DOHH2 (cell line): Measurements from ENCODE around the gene CCZ1B.
"Not testable (repeated sequence)": the region's sequence is repeated elsewhere in the genome, so short reads cannot be mapped to it uniquely, and the experiment has no call there.

Source experiments
- H3F3A ChIP-seq: fragments of 200-600 bp; sonication (generic), shearing (Covaris generic); 2 replicates; pipeline ENCODE4 v1.6.0; 2016; ENCODE audit warnings: antibody characterized with exemption, mild to moderate bottlenecking; ENCODE audit not compliant: control insufficient read depth, insufficient read depth
- H3K27ac ChIP-seq: fragments of 200-600 bp; sonication (generic); 2 replicates; pipeline ENCODE4 v1.5.1; 2014; ENCODE audit warnings: low read depth, mild to moderate bottlenecking, low read length, moderate library complexity
- H3K27me3 ChIP-seq: fragments of 200-600 bp; sonication (generic); 2 replicates; pipeline ENCODE4 v1.6.1; 2014; ENCODE audit warnings: mild to moderate bottlenecking, low read length, mixed read lengths; ENCODE audit not compliant: control insufficient read depth
- H3K36me3 ChIP-seq: fragments of 200-600 bp; sonication (generic); 2 replicates; pipeline ENCODE4 v1.6.1; 2014; ENCODE audit warnings: mild to moderate bottlenecking, low read length, moderate library complexity, mixed read lengths; ENCODE audit not compliant: control insufficient read depth
- H3K4me1 ChIP-seq: fragments of 200-600 bp; sonication (generic); 2 replicates; pipeline ENCODE4 v1.6.1; 2014; ENCODE audit warnings: mild to moderate bottlenecking, low read length, mixed read lengths; ENCODE audit not compliant: control insufficient read depth
- H3K4me2 ChIP-seq: fragments of 200-600 bp; sonication (generic); 2 replicates; pipeline ENCODE4 v1.6.0; 2014; ENCODE audit warnings: mild to moderate bottlenecking, low read length, moderate library complexity
- H3K4me3 ChIP-seq: fragments of 200-600 bp; sonication (generic); 2 replicates; pipeline ENCODE4 v1.5.1; 2014; ENCODE audit warnings: mild to moderate bottlenecking, low read length, mixed read lengths
- H3K79me2 ChIP-seq: fragments of 200-600 bp; sonication (generic); 2 replicates; pipeline ENCODE4 v1.6.1; 2014; ENCODE audit warnings: mild to moderate bottlenecking, low read length, mixed read lengths; ENCODE audit not compliant: control insufficient read depth
- H3K9me2 ChIP-seq: fragments of 200-600 bp; sonication (generic); replicated peaks from 2 replicates; pipeline ENCODE4 v1.6.1; 2014; ENCODE audit warnings: mild to moderate bottlenecking, low read length, mixed read lengths; ENCODE audit not compliant: control insufficient read depth
- H3K9me3 ChIP-seq: fragments of 200-600 bp; sonication (generic); 2 replicates; pipeline ENCODE4 v1.6.1; 2014; ENCODE audit warnings: antibody characterized with exemption, low read length, mixed read lengths; ENCODE audit not compliant: control insufficient read depth, insufficient read depth
- H4K20me1 ChIP-seq: fragments of 200-600 bp; sonication (generic); 2 replicates; pipeline ENCODE4 v1.6.0; 2014; ENCODE audit warnings: low read depth, mild to moderate bottlenecking, antibody characterized with exemption, low read length, moderate library complexity; ENCODE audit not compliant: control insufficient read depth, insufficient read depth
- EZH2phosphoT487 ChIP-seq: fragments of 200-600 bp; sonication (generic); IDR thresholded peaks from 2 replicates; pipeline ENCODE4 v1.6.1; 2017; ENCODE audit warnings: borderline replicate concordance, mild to moderate bottlenecking, antibody characterized with exemption, low read length, moderate library complexity, mixed read lengths
- TF ChIP-seq, protein P1 (sequence below): fragments of 200-600 bp; sonication (generic); IDR thresholded peaks from one replicate; pipeline ENCODE4 v1.5.1; 2014; ENCODE audit warnings: antibody characterized with exemption, mild to moderate bottlenecking, low read depth, low read length; ENCODE audit not compliant: poor library complexity, severe bottlenecking

The CCZ1B gene

DNA sequence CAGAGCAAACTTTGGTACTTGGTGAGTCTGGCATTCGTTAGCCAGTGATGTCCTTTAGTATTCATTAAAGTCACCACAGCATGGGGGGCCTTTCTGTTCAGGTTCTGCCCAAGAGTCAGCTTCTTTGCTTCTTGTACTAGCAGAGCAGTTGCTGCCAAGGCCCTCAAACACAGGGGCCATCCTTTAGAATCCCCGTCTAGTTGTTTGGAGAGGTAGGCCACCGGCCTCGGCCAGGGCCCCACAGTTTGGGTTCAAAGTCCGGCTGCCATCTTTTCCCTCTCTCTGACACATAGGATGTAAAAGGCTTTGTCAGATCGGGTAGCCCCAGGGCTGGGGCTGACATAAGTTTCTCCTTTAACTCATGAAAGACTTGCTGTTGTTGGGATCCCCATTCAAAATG lies 17.6 kb upstream of the CCZ1B start:
- H3K79me2 ChIP-seq, H3K4me2 ChIP-seq, H3K4me1 ChIP-seq, H3F3A ChIP-seq, H3K27ac ChIP-seq, H4K20me1 ChIP-seq, H3K9me2 ChIP-seq, H3K4me3 ChIP-seq, H3K9me3 ChIP-seq, H3K36me3 ChIP-seq, H3K27me3 ChIP-seq: not testable (repeated sequence)

DNA sequence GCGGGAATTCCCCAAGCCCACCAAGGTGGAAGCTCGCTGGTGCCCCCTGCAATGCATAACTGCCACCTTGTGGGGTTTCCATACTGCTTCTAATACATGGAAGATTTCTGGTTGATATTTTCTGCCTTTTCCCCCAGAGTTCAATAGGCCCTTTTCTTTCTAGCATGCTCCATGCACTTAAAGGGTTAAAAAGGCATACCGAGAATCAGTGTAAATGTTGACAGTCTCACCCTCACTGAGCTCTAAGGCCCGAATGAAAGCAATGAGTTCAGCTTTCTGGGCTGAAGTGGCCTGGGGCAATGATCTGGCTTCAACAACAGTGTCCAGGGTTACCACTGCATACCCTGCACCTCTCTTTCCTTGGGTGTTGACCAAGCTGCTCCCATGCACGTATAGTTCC lies 17.0 kb upstream of the CCZ1B start:
- not testable (repeated sequence) for H3K27ac ChIP-seq, H3K9me3 ChIP-seq, H3K4me1 ChIP-seq, H3K79me2 ChIP-seq, H3K27me3 ChIP-seq, H3K9me2 ChIP-seq, H3F3A ChIP-seq, H3K4me2 ChIP-seq, H3K36me3 ChIP-seq, H4K20me1 ChIP-seq, H3K4me3 ChIP-seq

DNA sequence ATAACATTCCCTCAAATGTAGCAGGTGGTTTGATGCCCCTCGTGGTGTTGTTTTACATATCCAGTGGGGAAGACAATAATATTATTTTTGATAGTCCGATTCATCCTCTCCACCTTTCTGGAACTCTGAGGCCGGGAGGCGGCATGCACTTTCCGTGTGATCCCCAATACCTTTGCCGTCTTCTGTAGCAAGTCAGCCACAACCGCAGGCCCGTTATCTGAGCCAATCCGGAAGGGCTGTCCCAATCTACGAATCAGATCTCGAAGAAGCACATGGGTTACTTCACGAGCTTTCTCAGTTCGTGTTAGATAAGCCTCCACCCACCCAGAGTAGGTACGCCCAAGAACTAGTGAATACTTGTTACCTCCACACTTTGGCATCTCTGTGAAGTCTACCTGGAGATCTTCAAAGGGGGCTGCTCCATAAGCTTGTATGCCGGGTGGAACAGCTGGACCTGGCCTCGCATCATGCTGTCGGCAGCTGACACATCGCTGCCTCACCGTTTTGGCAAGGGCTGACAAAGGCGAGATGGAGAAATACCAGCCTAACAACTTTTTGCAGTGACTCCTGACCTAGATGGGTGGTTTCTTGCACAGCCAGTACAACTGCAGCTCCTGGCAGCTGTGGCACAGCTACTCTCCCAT lies 16.3 kb upstream of the CCZ1B start:
- H3K27ac ChIP-seq: not testable (repeated sequence)

DNA sequence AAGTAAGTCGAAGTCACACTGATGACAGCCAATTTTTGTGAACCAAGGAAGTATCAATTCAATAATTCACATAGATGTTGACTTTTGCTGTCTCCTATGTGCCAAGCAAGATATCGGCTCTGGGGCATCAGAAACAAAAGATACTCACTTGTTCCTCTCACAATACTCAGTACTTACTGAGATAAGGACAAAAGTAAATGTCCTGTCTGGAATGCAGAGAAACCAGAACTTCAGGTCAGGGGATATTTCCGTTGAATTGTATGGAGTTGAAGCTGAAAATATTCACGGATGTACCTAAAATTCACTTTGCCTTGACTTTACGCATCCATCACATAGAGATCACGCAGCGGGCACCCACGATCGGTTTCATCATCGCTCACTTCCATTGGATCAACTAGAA lies 11.0 kb upstream of the CCZ1B start:
- not testable (repeated sequence) for H3F3A ChIP-seq, H3K4me3 ChIP-seq, H3K27ac ChIP-seq, H3K4me1 ChIP-seq, H4K20me1 ChIP-seq, H3K4me2 ChIP-seq, H3K36me3 ChIP-seq, H3K27me3 ChIP-seq, H3K79me2 ChIP-seq, H3K9me2 ChIP-seq, H3K9me3 ChIP-seq

More for the DNA sequence above, 16.3 kb upstream of the CCZ1B start:
- not testable (repeated sequence) for H3K36me3 ChIP-seq, H3K9me3 ChIP-seq, H3K4me1 ChIP-seq, H3K9me2 ChIP-seq, H4K20me1 ChIP-seq, H3K79me2 ChIP-seq, H3K4me2 ChIP-seq, H3K4me3 ChIP-seq, H3K27me3 ChIP-seq, H3F3A ChIP-seq

DNA sequence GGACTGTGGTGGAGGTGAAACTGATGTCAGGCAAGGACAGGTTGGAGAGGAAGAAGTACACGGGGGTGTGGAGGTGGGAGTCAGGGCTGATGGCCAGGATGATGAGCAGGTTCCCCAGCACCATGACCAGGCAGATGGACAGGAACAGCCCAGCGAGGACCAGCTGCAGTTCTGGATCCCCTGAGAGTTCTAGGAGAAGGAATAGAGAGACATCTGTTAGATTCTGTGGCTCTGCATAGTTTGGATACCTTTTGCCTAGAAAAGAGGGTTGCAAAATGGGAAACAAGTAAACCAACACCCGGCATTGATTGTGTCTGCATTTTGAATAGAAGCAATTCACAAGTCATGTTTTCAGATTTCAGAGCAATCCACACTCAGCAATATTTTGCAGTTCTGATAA lies 9.4 kb upstream of the CCZ1B start:
- H3K9me2 ChIP-seq, H3K27me3 ChIP-seq, H3K36me3 ChIP-seq, H3K79me2 ChIP-seq, H3K4me1 ChIP-seq, H3K27ac ChIP-seq, H3K4me3 ChIP-seq, H3K4me2 ChIP-seq, H3F3A ChIP-seq, H3K9me3 ChIP-seq, H4K20me1 ChIP-seq: not testable (repeated sequence)

DNA sequence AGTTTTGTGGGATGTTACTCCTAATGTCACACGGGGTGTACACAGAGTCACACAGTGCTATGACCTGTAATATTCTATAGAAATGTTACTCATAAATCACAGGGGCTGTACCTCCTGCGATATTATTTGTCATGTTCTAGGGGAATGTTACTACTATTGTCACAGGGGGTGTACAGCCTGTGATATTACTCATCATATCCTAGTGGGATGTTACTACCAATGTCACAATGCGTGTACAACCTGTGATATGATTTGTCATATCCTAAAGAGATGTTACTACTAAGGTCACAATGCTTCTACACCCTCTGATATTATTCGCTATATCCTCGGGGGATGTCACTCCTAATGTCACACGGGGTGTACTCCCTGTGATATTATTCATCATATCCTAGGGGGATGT lies 7.6 kb upstream of the CCZ1B start:
- H3K79me2 ChIP-seq: no peaks in the 10 kb centered on the region
- H4K20me1 ChIP-seq: no peaks in the 10 kb centered on the region
- H3K36me3 ChIP-seq: no peaks in the 10 kb centered on the region
- no peaks in the 10 kb centered on the region for H3F3A ChIP-seq
- H3K4me1 ChIP-seq: 0 out of 2 replicates have a peak, but pooled peaks cover 3% of the 10 kb centered on the region
- H3K27me3 ChIP-seq: peaks cover 10% of the 10 kb centered on the region; the same call in 1 of the 2 replicates
- TF ChIP-seq, protein P1, sequence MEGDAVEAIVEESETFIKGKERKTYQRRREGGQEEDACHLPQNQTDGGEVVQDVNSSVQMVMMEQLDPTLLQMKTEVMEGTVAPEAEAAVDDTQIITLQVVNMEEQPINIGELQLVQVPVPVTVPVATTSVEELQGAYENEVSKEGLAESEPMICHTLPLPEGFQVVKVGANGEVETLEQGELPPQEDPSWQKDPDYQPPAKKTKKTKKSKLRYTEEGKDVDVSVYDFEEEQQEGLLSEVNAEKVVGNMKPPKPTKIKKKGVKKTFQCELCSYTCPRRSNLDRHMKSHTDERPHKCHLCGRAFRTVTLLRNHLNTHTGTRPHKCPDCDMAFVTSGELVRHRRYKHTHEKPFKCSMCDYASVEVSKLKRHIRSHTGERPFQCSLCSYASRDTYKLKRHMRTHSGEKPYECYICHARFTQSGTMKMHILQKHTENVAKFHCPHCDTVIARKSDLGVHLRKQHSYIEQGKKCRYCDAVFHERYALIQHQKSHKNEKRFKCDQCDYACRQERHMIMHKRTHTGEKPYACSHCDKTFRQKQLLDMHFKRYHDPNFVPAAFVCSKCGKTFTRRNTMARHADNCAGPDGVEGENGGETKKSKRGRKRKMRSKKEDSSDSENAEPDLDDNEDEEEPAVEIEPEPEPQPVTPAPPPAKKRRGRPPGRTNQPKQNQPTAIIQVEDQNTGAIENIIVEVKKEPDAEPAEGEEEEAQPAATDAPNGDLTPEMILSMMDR: no peak
- TF ChIP-seq EZH2phosphoT487: no peak
- H3K27ac ChIP-seq: no peak overlapping the region
- H3K4me2 ChIP-seq: no peak overlapping the region
- no peak overlapping the region for H3K4me3 ChIP-seq
- no peaks in the 10 kb centered on the region for H3K9me2 ChIP-seq
- H3K9me3 ChIP-seq: no peaks in the 10 kb centered on the region
